Retinal pigment epithelial cell (primary cell): ENCODE results near the gene DUSP22.

Experiments used
- DNase-seq: peaks from one replicate; pipeline ENCODE4 v3.0.0-alpha.2; 2010; ENCODE audit warnings: low read depth
- H3K4me3 ChIP-seq: 2 replicates; pipeline ENCODE4 v1.5.1; 2011; ENCODE audit warnings: mild to moderate bottlenecking, low read length, control low read depth, moderate library complexity
- TF ChIP-seq, protein P1 (sequence below): conservative IDR thresholded peaks from 2 replicates; pipeline ENCODE4 v1.5.1; 2011; ENCODE audit warnings: low read depth, low read length, control low read depth, inconsistent platforms

The DUSP22 gene

DNA sequence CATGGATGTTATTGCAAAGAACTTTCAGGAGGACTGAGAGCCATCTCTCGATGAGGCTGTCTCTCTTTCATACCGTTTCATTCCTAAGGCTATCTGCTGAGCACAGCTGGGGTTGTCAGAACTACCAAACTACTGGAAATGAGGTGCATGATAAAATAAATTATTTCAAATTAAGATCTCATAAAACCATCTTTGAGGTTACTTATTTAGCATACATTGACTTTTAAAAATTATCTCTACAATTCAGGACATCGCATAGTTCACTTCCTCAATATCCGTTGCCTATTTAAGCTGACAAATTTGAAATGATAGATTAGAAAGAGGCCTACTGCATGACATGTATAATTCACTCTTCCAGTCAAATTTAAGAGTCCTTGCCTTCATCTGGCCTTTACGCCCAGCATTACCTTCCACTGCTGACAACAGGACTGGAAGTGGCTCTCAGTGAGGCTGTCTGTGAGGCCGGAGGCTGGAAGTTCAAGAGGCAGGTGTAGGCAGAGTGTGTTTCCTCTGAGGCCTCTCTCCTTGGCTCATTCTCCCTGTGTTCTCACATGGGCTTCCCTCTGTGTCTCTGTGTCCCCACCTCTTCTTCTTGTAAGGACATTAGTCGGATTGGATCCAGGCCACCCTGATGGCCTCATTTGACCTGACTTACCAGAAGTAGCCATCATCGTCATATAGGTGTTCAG, 12.8 kb upstream of the DUSP22 start:
- no peak for DNase-seq
- TF ChIP-seq, protein P1, sequence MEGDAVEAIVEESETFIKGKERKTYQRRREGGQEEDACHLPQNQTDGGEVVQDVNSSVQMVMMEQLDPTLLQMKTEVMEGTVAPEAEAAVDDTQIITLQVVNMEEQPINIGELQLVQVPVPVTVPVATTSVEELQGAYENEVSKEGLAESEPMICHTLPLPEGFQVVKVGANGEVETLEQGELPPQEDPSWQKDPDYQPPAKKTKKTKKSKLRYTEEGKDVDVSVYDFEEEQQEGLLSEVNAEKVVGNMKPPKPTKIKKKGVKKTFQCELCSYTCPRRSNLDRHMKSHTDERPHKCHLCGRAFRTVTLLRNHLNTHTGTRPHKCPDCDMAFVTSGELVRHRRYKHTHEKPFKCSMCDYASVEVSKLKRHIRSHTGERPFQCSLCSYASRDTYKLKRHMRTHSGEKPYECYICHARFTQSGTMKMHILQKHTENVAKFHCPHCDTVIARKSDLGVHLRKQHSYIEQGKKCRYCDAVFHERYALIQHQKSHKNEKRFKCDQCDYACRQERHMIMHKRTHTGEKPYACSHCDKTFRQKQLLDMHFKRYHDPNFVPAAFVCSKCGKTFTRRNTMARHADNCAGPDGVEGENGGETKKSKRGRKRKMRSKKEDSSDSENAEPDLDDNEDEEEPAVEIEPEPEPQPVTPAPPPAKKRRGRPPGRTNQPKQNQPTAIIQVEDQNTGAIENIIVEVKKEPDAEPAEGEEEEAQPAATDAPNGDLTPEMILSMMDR, result no peak
- no peak overlapping the region for H3K4me3 ChIP-seq

DNA sequence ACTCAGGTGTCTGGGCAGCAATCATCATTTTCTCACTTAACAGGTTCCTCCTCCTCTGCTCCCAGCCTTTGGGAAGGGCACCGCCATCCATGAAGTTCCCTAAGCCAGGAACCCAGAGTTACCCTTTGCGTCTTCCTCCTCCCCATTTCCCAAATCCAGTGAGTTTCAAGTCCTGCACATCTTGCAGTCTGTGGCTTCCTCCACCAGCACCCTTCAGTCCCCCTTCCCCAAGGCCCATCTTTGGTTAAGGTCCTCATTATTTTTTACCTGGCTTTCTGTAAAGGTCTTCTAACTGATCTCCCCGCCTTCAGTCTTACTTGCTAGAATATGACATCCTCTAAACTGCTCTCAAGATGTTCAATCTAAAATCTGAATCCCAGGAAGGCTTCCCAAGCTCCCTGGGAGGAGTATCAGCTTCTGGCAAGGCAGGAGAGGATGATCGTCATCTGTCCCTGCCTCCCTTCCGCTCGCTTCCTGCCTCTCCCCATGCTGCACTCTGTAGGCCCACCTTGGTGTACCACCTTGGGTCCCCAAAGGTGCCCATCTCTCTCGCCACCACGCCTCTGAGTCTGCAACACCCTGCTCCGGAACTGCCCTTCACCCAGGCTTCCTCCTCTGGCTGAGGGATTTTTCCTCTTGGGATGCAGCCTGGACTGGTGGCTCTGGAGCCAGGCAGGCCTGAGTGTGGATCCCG, 11.4 kb upstream of the DUSP22 start:
- H3K4me3 ChIP-seq, result no peak overlapping the region
- TF ChIP-seq, protein P1, result no peak
- no peak for DNase-seq

DNA sequence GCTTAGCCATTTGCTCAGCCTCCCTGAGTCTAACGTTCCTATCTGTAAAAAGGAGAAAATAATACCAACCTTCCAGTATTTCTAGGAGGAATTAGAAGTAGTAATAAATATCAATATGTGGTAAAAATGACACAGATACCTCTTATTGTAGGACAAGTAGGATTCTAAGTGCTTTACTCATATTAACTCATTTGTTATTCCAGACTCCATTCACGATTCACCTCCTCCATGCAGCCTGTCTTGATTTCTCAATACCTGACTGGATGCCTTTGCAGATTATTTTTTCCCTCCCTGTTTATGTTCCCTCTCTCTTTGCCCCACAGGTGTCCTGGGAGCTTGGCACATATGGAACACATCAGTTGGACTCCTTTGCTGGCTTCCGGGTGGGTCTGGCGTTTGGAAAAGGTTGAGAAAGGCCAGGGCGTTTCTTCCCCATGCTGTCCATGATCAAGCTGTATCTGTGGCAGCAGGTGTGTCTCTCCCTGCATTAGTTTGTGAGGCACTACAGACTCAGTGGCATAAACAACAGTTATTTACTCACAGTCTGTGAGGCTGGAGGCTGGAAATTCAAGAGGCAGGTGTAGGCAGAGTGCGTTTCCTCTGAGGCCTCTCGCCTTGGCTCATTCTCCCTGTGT, 10.7 kb upstream of the DUSP22 start:
- DNase-seq, result no peak
- H3K4me3 ChIP-seq, result no peak overlapping the region
- TF ChIP-seq, protein P1, result no peak

DNA sequence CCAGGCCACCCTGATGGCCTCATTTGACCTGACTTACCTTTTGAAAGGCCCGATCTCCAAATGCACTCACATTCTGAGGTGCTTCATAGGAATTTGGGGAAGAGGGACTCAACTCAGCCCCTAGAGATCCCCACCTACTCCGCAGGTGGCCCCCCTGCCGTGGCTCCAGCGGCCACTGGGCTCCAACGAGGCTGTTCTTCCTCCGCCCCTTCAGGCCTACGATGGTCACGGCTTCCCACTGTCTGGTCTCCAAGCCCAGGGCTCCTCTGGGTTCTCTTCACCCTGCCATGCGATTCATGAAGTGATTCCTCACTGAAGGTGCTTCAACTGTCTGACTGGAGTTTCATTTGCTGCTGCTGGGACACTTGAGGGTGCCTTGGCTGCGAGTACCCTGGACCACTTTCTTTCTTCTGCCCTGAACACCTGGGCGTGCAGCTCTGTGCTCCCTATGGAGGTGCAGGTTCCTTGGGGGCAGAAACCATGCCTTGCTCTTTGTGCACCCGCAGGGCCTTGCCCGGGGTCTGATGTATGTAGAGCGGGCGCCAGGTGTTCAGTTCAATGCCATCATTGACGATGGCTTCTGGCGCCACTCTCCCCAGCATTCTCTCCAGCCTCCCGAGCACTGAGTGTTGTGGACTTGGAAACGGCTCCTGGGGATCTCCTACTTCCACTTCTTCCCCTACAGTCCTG, 10.0 kb upstream of the DUSP22 start:
- no peak overlapping the region for H3K4me3 ChIP-seq
- TF ChIP-seq, protein P1, result no peak
- no peak for DNase-seq

DNA sequence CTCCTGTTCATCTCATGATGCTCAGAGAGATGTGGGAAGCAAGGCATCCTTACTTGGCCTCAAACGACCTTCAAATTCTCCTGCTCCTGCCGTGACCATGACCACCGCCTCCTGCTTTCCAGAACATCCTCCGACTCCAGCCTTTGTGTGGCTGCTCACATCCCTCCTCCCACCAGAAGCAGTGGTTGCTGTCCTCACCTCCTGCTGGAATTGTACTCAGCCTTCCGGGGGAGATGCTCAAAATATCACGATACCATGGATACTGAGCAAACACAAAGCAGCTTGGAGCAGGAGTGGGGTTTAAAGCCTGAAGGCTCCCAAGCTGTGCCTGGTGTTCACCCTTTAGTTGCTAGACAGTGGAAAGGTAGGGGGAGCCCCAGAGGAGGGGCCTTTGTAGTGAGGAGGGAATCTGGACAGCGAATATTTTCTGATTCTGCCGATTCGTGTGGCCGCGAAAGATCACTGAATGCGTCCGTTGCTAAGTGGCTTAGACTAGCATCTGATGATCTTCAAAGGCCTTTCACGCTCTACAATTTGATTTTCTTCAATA, 9.3 kb upstream of the DUSP22 start:
- TF ChIP-seq, protein P1, result no peak
- no peak for DNase-seq
- no peak overlapping the region for H3K4me3 ChIP-seq

DNA sequence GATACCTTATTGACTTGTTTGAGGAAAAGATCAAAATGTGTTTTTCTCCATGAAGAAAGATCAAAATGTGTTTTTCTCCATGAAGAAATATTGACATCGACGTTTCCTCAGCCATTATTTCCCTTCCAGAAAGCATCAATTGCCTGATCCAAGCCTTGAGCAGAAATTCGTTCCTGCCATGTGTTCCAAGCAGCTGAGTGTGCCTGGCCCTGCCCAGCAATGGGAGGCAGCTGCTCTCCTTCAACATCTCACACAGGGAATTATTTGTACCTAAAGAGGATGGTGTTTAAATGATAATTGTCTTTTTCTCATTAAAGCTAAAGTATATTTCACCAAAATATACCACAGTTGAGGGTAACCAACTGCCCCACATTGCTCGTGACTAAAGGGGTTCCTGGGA, 7.8 kb upstream of the DUSP22 start:
- no peak overlapping the region for H3K4me3 ChIP-seq
- no peak for DNase-seq
- TF ChIP-seq, protein P1, result no peak
